Measurements from ENCODE around the gene RSPH10B2. TPM values are rescaled to one million over a fixed set of nuclear protein-coding genes. Genes with fewer than 3 reads are reported as not detected.
A peak's percentile ranks its signal among the peaks of the same experiment; 100 is the strongest.
"Not testable (repeated sequence)": the region's sequence is repeated elsewhere in the genome, so short reads cannot be mapped to it uniquely, and the experiment has no call there.

The RSPH10B2 gene
- total RNA-seq, 2 donors from 2014 or later = 0.19 TPM; not detected in 1

DNA sequence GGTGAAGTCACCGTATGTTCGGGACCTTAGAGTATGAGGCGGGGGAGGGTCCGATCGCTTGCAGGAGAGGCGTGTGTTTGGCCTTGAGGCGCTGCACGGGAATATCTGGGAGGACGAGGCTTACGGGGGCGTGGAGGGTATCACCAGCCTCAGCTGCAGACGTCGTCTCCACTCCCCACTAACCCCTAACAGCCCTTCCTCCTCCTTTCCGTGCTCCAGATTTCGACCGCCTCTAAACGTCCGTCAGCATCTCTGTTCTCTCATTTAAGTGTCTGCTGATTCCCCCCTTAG is 23.6 kb upstream of the RSPH10B2 start:
- H3K9me3 ChIP-seq = no peaks in the 10 kb centered on the region
- TF ChIP-seq CTCF (IDR thresholded peaks at IDR 0.05) = no peak
- H3K27me3 ChIP-seq = no peaks in the 10 kb centered on the region
- peak overlapping the region; percentile 89 to 91 for H3K27ac ChIP-seq
- H3K36me3 ChIP-seq = peaks cover 26% of the 10 kb centered on the region
- DNase-seq (ENCODE audit: low spot score) = no peak
- peaks cover 0 to 12% of the 10 kb centered on the region in 2 donors for H3K4me1 ChIP-seq
- peak overlapping the region; percentile 60 to 97 for H3K4me3 ChIP-seq

DNA sequence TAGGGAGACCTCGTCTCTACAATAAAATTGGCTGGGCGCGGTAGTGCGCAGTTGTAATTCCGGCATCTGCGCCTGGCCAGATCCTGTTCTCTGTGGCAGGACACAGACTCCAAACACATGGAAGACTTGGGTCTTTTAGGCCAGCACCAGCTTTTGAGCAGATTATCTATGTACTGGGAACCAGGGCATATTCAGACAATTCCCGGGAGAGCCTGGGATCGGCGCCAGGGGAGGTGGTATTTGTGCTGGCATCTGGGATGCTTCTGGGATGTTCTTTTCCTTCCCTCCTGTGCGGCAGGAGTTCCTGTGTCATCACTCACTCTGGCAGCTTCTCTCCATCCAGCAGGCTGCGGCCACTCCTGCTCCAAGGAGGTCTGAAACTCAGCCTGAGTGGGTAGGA is 15.5 kb upstream of the RSPH10B2 start:
- not testable (repeated sequence) for DNase-seq (ENCODE audit: low spot score); H3K27me3 ChIP-seq; H3K27ac ChIP-seq; H3K4me1 ChIP-seq; H3K9me3 ChIP-seq; H3K4me3 ChIP-seq
- peaks cover 42% of the 10 kb centered on the region for H3K36me3 ChIP-seq

DNA sequence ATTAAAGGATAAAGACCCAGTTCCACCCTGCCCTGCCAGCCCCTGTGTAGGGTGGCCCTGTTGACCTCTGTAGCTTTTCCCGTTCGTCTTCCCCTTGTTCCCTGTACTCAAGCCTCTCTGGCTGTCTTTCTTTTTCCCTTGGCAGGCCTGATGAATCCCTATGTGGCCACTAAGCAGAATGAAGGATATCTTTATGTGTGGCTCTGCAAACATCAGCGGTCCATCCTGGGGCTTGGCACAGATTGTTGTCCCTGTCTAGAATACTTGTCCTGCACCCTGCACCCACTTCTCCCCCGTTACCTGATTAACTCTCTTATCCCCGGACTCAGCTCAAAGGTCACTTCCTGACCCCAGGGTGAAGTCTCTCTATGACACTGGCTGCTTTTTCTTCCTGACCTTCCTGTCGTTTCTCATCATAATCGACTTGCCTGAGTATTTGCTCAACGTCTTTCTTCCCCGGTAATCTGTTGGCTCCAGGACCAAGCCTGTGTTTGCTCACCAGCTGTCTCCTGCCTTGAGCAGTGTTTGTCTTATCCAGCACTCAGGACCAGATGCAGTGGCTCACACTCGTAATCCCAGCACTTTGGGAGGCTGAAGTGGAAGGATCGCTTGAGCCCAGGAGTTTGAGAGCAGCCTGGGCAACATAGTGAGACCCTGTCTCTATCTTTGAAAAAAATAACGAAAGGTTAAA is 9.3 kb upstream of the RSPH10B2 start:
- not testable (repeated sequence) for H3K4me1 ChIP-seq; H3K9me3 ChIP-seq; H3K4me3 ChIP-seq; DNase-seq (ENCODE audit: low spot score); H3K27ac ChIP-seq; H3K36me3 ChIP-seq; H3K27me3 ChIP-seq

- not testable (repeated sequence) for H3K27ac ChIP-seq; DNase-seq (ENCODE audit: low spot score); H3K9me3 ChIP-seq; H3K36me3 ChIP-seq; H3K27me3 ChIP-seq; H3K4me3 ChIP-seq; H3K4me1 ChIP-seq
Observed at GRCh38 chr7:6749335-6749734, 4.6 kb upstream of the RSPH10B2 start.

DNA sequence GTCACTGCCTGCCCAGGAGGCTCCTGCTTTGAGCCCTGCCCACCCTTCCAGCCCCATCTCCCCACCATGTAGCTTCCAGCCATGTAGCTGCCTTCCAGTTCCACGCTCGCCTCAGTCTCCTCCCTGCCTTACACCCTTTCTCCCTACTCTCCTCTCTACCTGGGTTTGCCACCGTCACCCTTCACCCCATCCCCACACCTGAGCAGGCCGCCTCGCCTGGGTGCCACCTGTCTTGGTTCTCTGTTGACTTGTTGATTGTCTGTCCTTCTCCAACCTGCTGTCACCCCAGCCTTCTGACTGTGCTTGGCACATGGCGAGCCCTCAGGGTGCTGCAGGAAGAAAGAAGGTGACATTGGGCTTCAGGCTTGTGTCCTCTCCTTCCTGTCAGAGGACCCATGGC is 3.7 kb upstream of the RSPH10B2 start:
- not testable (repeated sequence) for H3K27ac ChIP-seq; H3K4me3 ChIP-seq; H3K9me3 ChIP-seq; H3K4me1 ChIP-seq; DNase-seq (ENCODE audit: low spot score); H3K27me3 ChIP-seq; H3K36me3 ChIP-seq

DNA sequence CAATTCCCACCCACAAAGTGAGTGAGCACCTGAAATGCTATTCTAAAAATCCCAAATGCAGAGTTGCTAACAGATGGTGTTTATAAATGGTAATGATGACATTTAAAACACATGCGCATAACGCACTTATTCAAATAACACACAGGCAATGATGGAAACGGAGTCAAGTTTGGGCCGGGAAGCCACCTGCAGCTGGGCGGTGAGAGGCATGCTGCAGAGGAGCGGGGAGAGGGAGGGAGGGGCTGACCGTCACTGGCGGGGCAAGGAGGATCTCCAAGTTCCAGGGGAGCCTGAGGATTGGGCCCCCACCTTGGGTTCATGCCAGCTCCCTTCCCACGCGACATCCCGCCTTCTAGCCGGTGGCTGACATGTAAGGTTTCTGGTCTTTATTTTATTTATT is 7.3 kb downstream of the RSPH10B2 start:
- not testable (repeated sequence) for H3K9me3 ChIP-seq; H3K4me3 ChIP-seq; H3K36me3 ChIP-seq; H3K27me3 ChIP-seq; DNase-seq (ENCODE audit: low spot score); H3K27ac ChIP-seq; H3K4me1 ChIP-seq

- not testable (repeated sequence) for H3K27me3 ChIP-seq; H3K27ac ChIP-seq; H3K36me3 ChIP-seq; H3K9me3 ChIP-seq; H3K4me1 ChIP-seq; DNase-seq (ENCODE audit: low spot score); H3K4me3 ChIP-seq
Observed at GRCh38 chr7:6781581-6781980, 27.7 kb downstream of the RSPH10B2 start.

GRCh38 chr7:6789353-6789752 is 35.5 kb downstream of the RSPH10B2 start:
- not testable (repeated sequence) for H3K36me3 ChIP-seq; H3K27me3 ChIP-seq; DNase-seq (ENCODE audit: low spot score); H3K4me1 ChIP-seq; H3K27ac ChIP-seq; H3K4me3 ChIP-seq; H3K9me3 ChIP-seq

DNA sequence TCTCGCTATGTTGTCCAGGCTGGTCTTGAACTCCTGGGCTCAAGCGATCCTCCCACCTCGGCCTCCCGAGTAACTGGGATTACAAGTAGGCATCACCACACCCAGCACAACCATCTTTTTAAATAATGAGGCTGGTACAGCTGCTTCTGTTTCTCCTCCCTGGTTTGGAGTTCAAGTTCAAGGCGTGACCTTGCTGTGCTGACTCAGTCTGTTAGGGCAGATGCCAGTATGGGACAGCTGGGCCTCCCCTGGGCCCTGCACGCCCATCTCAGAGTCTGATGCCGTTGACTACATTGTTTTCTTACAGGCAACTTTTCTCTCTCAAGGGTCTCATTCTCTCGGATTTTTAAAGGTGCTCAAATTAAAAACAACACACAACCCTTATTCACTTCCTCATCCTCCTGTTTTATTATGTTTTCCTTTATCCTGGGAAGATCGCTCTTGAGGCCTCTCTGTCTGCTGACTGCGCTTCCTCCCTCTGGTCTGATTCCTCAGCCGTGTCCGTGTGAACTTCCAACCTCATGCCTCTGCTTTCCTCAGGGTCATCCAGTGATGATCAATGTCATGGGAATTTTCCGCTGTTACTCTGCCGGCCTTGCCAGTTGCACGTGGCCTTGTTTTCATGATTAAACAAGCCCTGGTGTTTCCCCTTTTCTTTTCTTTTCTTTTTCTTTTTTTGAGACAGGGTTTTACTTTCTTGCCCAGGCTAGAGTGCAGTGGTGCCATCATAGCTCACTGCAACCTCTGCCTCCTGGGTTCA is 38.4 kb downstream of the RSPH10B2 start:
- not testable (repeated sequence) for H3K27ac ChIP-seq; H3K27me3 ChIP-seq; DNase-seq (ENCODE audit: low spot score); H3K9me3 ChIP-seq; H3K36me3 ChIP-seq; H3K4me1 ChIP-seq; H3K4me3 ChIP-seq

GRCh38 chr7:6794276-6794675 is 40.4 kb downstream of the RSPH10B2 start:
- H3K4me1 ChIP-seq; H3K9me3 ChIP-seq; H3K36me3 ChIP-seq; DNase-seq (ENCODE audit: low spot score); H3K4me3 ChIP-seq; H3K27me3 ChIP-seq; H3K27ac ChIP-seq: not testable (repeated sequence)

GRCh38 chr7:6797218-6797617 is 43.3 kb downstream of the RSPH10B2 start:
- not testable (repeated sequence) for H3K27ac ChIP-seq; H3K36me3 ChIP-seq; H3K9me3 ChIP-seq; H3K4me1 ChIP-seq; H3K4me3 ChIP-seq; DNase-seq (ENCODE audit: low spot score); H3K27me3 ChIP-seq

- H3K36me3 ChIP-seq; DNase-seq (ENCODE audit: low spot score); H3K27ac ChIP-seq; H3K4me3 ChIP-seq; H3K9me3 ChIP-seq; H3K27me3 ChIP-seq; H3K4me1 ChIP-seq: not testable (repeated sequence)
Observed at GRCh38 chr7:6798047-6798446, 44.1 kb downstream of the RSPH10B2 start.

DNA sequence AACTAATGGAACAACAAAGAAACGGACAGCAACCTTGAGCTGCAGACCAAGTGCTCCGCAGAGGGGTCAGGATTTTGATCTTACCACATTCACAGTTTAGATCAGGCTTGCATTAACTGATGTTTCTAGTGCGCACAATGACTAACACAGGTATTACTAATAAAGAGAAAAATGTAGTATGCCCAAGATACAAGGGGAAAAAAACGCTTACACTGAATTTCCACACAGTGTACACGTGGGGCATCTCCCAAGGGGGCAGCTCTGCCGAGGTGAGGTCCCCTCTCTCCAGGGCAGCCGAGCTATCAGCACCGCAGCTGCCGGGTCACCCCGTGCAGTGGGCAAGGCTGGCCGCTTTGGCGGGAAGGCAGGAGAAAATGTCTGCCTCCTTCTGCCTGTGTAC is 46.0 kb downstream of the RSPH10B2 start:
- not testable (repeated sequence) for H3K27ac ChIP-seq; H3K9me3 ChIP-seq; H3K27me3 ChIP-seq; H3K36me3 ChIP-seq; H3K4me3 ChIP-seq; DNase-seq (ENCODE audit: low spot score); H3K4me1 ChIP-seq

DNA sequence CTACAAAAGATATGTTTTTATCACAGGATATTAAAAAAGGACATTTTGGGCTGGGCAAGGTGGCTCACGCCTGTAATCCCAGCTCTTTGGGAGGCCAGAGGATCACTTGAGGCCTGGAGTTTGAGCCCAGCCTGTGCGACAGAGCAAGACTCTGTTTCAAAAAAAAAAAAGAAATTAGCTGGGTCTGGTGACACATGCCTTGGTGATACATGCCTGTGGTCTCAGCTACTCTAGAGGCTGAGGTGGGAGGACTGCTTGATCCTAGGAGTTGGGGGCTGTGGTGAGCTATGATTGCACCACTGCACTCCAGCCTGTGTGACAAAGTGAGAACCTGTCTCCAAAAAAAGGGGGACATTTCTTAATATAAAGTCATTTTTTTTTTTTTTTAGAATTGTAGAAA is 46.4 kb downstream of the RSPH10B2 start:
- H3K4me1 ChIP-seq; H3K27ac ChIP-seq; H3K9me3 ChIP-seq; H3K4me3 ChIP-seq; H3K27me3 ChIP-seq; H3K36me3 ChIP-seq; DNase-seq (ENCODE audit: low spot score): not testable (repeated sequence)
